IPS-NIHi7 (cell line): ENCODE measurements around the gene SUGCT.
"Not testable (repeated sequence)": the region's sequence is repeated elsewhere in the genome, so short reads cannot be mapped to it uniquely, and the experiment has no call there.

Experiments
- DNase-seq: peaks from one replicate; pipeline ENCODE4 v3.0.0; 2012; ENCODE audit warnings: mixed read lengths; ENCODE audit errors: extremely low spot score

The SUGCT gene

DNA sequence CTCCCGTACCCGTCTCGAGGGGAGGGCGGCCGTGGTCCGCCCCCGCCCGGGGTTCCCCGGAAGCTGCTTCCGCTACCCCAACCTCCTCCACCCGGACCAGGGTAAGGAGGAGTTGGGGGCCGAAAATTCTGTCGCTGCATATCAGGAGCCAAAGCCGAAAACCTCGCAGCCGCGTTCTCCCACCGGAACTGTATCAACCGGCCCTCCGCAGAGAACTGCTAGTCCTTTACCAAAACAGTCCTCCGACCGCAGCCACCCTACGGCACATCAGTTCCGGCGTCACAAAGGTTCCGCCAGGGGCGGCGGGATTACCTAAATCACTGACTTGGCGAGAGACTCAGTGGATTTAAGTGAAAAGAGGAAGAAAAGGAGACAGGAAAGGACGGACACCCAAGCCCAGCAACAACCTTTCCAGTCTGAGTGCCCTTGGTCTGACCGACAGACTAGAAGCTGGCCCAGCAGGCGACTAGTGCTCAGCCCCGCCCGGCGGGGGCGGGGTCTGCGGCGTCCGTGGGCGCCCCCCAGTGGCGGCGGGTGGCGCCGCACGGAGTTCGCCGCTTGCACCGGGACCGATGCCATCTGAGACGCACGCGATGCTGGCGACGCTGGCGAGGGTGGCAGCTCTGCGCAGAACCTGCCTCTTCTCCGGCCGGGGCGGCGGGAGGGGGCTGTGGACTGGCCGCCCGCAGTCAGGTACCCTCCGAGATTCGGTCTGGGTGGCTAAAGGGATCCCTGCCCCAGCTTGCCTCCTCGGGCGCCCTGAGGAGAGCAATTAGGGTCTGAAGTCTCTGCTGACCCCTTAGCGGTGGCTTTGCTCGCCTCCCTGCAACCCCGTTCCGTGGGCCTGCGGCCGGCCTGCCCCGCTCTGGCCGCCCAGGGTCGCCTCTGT is at the start of gene SUGCT, which contains the start of gene MPLKIP:
Gene SUGCT, plus strand, starts transcription at position 578 of the 889 bp plus-strand sequence.
Gene MPLKIP, minus strand, starts transcription at position 195 of the 889 bp plus-strand sequence. Its CDS starts 55 bp downstream, at position 140.
- peak; percentile 94 for DNase-seq

DNA sequence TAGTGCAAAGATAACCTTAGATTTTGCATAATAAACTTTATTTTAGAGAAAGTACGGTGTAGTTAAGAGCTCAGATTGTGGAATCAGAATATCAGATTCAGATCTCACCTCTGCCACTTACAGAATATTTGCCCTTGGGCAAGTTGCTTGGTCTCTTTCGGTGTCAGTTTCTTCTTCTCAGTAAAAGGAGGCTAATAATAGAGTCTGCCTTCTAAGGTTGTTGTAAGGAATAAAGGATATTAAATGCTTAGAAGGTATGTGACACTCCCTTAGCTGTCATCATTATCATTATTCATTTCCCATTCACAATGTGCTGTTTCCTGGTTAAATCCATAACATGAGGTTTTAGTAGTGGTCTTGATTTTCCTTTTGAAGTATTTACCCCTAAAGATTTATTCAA is 42.6 kb upstream of the SUGCT start:
- no peak for DNase-seq

- no peak for DNase-seq
These were observed 41.0 kb upstream of the SUGCT start for GRCh38 chr7:40093631-40094350.

GRCh38 chr7:40095230-40095629 is 39.6 kb upstream of the SUGCT start:
- no peak for DNase-seq

DNA sequence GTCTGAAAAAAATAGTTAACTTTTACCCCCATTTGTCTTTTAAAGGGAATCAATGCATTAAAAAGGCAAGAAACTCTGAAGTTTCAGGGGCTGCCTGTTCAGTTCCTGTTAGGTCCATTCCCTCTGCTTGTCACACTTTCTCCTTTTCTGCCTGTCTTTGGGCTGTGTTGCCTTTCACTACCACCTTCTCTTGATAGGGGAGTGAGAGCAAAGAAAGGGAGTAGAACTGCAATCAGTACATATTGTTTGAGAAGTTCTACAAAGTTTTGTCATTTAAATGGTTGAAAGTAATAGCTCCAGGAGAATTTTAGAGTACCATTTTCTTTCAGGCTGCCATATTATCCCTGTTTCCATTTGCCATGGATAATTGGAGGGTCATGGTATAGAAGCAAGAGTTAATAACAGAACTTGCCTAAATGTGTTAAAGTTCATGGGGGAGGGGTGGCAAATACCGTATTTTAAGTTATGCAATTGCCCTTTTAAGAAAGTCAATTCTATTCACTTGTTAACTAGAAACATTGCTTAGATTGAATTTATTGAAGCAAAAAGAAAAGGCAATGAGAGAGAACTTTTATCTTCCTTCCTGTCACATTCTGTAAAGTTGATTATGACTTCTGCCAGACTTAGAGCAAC is 39.0 kb upstream of the SUGCT start:
- peak; percentile 10 for DNase-seq

- DNase-seq = no peak
These were observed 37.1 kb upstream of the SUGCT start for GRCh38 chr7:40097728-40098127.

DNA sequence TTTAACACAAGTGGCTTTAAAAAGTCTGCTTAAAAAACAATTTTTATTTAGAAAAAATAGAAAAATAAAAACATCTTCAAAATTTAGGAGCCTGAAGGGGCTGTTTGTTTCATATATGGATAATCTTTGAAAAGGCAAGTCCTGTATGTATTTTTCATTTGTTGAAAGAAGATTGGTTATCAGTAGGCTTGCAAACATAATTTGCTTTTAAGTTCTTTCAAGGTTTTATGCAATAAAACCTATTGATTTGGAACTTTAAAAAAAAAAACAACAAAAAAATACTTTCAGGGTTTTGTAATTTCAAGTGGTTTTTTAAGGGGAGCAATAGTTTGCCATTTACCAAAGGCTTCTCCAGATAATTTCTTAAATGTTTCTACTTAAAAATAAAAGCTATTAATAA is 36.0 kb upstream of the SUGCT start:
- DNase-seq = no peak

DNA sequence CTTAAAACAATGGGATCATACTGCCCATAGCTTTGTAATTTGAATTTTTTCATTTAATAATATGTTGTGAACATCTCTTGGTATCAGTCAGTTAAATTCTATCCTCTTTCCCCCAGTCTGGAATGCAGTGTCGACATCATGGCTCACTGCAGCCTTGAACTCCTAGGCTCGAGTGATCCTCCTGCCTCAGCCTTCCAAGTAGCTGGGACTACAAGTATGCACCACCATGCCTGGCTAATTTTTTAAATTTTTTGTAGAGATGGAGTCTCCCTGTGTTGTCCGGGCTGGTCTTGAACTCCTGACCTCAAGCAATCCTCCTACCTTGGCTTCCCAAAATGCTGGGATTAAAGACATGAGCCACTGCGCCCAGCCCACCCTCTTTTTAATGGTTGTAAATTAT is 35.0 kb upstream of the SUGCT start:
- DNase-seq = no peak

GRCh38 chr7:40101201-40101600 is 33.6 kb upstream of the SUGCT start:
- no peak for DNase-seq

DNA sequence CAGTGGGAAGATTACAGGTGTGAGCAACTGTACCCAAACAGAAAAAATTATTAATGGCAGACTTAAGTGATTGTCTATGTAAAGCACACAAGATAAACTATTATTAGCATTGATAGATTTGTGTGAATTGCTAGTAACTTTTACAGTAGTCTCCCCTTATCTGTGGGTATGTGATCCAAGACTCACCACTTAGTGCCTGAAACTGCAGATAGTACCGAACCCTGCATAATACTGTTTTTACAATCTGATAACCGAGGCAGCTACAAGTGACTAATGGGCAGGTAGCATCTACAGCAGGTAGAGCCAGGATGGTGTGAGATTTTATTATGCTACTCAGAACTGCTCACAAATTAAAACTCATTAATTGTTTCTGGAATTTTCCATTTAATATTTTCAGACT is 31.9 kb upstream of the SUGCT start:
- no peak for DNase-seq

- no peak for DNase-seq
These were observed 28.8 kb upstream of the SUGCT start for GRCh38 chr7:40105879-40106473.

- DNase-seq = no peak
These were observed 18.9 kb upstream of the SUGCT start for GRCh38 chr7:40115936-40116335.

- not testable (repeated sequence) for DNase-seq
These were observed 17.6 kb upstream of the SUGCT start for GRCh38 chr7:40117199-40117598.

GRCh38 chr7:40118201-40118600 is 16.6 kb upstream of the SUGCT start:
- not testable (repeated sequence) for DNase-seq

GRCh38 chr7:40120020-40120419 is 14.8 kb upstream of the SUGCT start:
- peak; percentile 28 for DNase-seq

GRCh38 chr7:40122100-40122939 is 12.5 kb upstream of the SUGCT start:
- not testable (repeated sequence) for DNase-seq

DNA sequence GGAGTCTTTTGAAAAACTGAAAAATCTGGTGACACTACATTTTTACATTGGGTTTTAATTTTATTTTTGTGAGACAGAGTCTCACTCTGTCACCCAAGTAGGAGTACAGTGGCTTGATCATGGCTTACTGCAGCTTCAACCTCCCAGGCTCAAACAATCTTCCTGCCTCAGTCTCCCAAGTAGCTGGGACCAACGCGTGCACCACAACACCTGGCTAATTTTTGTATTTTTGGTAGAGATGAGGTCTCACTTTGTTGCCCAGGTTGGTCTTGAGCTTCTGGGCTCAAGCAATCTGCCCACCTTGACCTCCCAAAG is 11.9 kb upstream of the SUGCT start:
- no peak for DNase-seq

DNA sequence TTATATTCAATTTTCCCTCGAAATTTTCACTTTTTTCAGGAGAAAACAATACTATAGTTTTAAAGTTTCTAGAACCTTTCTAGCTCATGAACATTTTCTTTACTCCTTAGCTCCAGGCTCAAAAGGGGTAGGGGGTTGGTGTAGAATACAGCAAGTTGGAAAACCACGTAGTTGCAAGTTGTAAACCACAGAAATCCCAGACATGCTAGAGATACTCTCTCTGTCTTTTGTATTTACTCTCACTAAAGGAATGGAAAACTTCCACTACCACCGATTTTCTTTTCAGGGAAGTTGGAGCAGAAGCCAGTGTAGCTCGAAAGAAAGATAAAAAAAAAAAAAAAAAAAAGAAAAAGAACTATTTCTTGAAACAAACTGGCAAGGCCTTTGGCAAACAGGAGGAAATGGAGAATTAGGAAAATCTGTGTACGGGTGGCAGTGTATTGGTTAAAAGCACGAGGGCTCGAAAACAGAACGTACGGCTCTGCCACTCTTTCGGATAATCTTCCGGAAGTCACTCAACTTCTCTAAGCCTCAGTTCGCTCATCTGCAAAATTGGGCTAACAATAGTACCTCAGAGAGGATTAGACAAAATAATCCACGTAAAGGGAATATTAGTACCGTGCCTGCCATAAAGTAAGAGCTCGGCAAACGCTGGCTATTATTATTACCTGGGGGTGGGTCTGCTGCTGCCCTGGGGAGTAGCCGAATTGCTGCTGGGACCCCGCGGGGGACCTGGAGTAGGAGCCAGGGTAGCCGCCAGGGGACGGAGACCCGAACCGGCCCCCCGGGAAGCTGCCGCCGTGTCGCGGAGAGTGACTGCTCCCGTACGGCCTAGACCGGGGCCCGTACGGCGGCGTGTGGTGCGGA is 1.0 kb upstream of the SUGCT start:
- DNase-seq = peak; percentile 74

DNA sequence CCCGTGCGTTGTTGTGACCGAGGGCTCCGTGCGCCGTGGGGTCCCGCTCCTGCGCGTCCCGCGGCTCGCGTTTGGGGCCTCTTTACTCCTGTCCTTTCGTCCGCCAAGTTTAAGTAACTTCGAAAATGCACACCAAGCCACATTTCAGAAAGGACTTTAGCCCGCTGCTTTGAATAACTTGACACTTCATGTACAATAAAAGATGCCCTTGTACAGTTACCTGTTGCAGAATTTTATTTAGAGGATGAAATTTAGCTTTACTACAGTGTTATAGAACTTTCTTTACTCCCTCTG is 459 bp downstream of the SUGCT start:
- DNase-seq = no peak

DNA sequence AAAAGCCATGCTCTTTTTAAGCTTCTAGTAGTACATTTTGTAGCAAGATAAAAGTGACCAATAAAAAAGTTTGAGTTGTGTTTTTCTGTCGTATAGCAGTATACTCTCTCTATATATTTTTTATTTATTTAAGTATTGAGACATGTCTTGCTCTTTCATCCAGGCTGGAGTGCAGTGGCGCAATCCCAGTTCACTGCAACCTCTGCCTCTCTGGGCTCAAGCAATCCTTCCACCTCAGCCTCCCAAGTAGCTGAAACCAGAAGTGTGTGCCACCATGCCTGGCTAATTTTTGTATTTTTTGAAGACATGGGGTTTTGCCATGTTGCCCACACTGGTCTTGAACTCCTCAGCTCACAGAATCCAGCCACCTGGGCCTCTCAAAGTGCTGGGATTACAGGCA is 2.8 kb downstream of the SUGCT start:
- no peak for DNase-seq
